ENCODE measurements around the gene MIPEP.
"Not testable (repeated sequence)": the region's sequence is repeated elsewhere in the genome, so short reads cannot be mapped to it uniquely, and the experiment has no call there.

MIPEP gene

DNA sequence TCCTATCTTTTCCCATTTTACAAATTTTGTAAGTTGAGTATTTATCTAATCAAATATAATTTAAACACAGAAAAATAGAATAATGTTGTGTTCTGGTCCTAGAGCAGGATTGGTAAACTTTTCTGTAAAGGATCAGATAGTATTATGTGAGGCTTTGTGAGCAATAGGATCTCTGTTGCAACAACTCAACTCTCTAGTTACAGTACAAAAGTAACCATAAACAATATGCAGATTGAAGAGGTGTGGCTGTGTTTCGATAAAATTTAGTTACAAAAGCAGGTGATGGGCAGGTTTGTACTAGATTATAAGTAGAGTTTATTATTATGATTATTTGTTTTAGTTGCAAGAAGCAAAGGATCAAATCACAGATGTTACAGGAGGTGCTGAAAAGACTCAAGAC is 23.3 kb upstream of the MIPEP start:
- 73 to 86% methylated on average over 1 of the region's 1 CpG for WGBS, 2 experiments
- no peaks in the 10 kb centered on the region for H3K36me3 ChIP-seq (ENCODE audit: control insufficient read depth, insufficient read depth, low read length)
- no peak overlapping the region for H3K4me3 ChIP-seq (ENCODE audit: insufficient read depth, low read depth, low read length)

DNA sequence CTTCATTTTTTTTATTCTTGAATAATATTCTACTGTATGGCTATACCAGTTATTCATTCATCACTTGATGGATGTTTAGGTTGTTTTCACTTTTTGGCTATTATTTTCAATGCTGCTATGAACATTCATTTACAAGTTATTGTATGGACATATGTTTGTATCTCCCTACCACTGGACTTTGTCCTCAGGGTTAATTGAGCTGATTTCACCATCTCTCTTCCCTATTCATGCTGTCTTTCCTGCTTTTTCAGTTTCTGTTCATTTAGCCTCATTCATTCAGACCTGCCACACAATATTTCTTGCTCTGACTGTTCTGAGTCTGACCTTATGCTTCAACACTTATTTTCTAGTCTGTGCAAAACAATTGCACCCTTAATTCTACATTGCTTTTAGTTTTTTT is 20.4 kb upstream of the MIPEP start:
- H3K4me3 ChIP-seq (ENCODE audit: insufficient read depth, low read depth, low read length), result no peak overlapping the region
- no peak overlapping the region for H3K27ac ChIP-seq (ENCODE audit: insufficient read depth, low read depth, low read length, poor library complexity, severe bottlenecking)
- H3K4me1 ChIP-seq (ENCODE audit: control insufficient read depth, insufficient read depth, low read length), result no peaks in the 10 kb centered on the region
- H3K27me3 ChIP-seq (ENCODE audit: control insufficient read depth, insufficient read depth, low read length, poor library complexity, severe bottlenecking), result no peaks in the 10 kb centered on the region
- no peaks in the 10 kb centered on the region for H3K9me3 ChIP-seq (ENCODE audit: control insufficient read depth, low read length)
- H3K36me3 ChIP-seq (ENCODE audit: control insufficient read depth, insufficient read depth, low read length), result no peaks in the 10 kb centered on the region

More for the DNA sequence above, 23.3 kb upstream of the MIPEP start:
- no peaks in the 10 kb centered on the region for H3K27me3 ChIP-seq (ENCODE audit: control insufficient read depth, insufficient read depth, low read length, poor library complexity, severe bottlenecking)
- H3K27ac ChIP-seq (ENCODE audit: insufficient read depth, low read depth, low read length, poor library complexity, severe bottlenecking), result no peak overlapping the region
- no peaks in the 10 kb centered on the region for H3K4me1 ChIP-seq (ENCODE audit: control insufficient read depth, insufficient read depth, low read length)
- H3K9me3 ChIP-seq (ENCODE audit: control insufficient read depth, low read length), result no peaks in the 10 kb centered on the region

DNA sequence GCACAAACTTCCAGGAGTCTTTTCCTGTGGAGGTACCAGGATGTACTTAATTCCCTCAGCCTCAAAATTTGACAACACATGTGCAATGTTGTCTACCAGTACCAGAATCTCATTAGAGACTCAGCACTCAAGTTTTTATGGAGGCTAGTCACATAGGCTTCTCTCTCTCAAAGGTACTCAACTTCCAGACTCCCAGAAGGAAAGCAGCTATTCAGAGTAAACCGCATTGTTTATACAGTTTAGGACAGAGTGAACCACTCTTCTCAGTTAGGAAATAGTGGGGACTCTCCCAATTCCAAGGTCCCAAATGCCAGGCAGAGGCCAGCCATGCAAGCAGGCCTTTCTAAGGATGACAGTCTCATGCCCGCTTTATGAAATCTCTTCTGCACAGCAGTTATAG is 16.6 kb upstream of the MIPEP start:
- Histone ChIP-seq H3K4me3 (ENCODE audit: insufficient read depth, low read depth, low read length) (no peak overlapping the region), H3K27ac (ENCODE audit: insufficient read depth, low read depth, low read length, poor library complexity, severe bottlenecking) (no peak overlapping the region), H3K9me3 (ENCODE audit: control insufficient read depth, low read length) (no peaks in the 10 kb centered on the region), H3K36me3 (ENCODE audit: control insufficient read depth, insufficient read depth, low read length) (no peaks in the 10 kb centered on the region), H3K4me1 (ENCODE audit: control insufficient read depth, insufficient read depth, low read length) (no peaks in the 10 kb centered on the region), H3K27me3 (ENCODE audit: control insufficient read depth, insufficient read depth, low read length, poor library complexity, severe bottlenecking) (peaks cover 21% of the 10 kb centered on the region)
- 98% methylated on average over 2 of the region's 2 CpGs for WGBS, 2 experiments

DNA sequence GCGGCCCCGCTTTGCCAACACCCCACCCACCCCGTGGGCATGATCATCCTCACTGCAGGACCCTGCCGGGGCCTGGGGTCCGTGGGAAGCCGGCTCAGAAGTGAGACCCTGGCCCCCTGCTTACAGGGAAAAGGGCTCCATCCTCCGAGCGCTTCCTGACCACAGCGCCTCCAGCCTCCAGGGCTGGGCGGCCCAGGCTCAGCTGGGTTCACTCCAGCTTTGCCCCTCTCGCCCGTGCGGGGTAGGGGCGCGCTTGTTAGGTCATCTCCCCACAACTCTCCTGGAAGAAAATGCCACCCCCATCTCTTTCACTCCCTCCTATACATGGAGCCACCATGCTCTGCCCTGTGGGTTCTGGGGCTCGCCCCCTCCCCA is 14.7 kb upstream of the MIPEP start:
- H3K36me3 ChIP-seq (ENCODE audit: control insufficient read depth, insufficient read depth, low read length), result no peaks in the 10 kb centered on the region
- peaks cover 21% of the 10 kb centered on the region for H3K27me3 ChIP-seq (ENCODE audit: control insufficient read depth, insufficient read depth, low read length, poor library complexity, severe bottlenecking)
- H3K4me1 ChIP-seq (ENCODE audit: control insufficient read depth, insufficient read depth, low read length), result no peaks in the 10 kb centered on the region
- H3K9me3 ChIP-seq (ENCODE audit: control insufficient read depth, low read length), result no peaks in the 10 kb centered on the region
- peak overlapping the region; percentile 11 for H3K4me3 ChIP-seq (ENCODE audit: insufficient read depth, low read depth, low read length)
- WGBS, 2 experiments, result 40 to 45% methylated on average over 15 to 16 of the region's 16 CpGs
- no peak overlapping the region for H3K27ac ChIP-seq (ENCODE audit: insufficient read depth, low read depth, low read length, poor library complexity, severe bottlenecking)

DNA sequence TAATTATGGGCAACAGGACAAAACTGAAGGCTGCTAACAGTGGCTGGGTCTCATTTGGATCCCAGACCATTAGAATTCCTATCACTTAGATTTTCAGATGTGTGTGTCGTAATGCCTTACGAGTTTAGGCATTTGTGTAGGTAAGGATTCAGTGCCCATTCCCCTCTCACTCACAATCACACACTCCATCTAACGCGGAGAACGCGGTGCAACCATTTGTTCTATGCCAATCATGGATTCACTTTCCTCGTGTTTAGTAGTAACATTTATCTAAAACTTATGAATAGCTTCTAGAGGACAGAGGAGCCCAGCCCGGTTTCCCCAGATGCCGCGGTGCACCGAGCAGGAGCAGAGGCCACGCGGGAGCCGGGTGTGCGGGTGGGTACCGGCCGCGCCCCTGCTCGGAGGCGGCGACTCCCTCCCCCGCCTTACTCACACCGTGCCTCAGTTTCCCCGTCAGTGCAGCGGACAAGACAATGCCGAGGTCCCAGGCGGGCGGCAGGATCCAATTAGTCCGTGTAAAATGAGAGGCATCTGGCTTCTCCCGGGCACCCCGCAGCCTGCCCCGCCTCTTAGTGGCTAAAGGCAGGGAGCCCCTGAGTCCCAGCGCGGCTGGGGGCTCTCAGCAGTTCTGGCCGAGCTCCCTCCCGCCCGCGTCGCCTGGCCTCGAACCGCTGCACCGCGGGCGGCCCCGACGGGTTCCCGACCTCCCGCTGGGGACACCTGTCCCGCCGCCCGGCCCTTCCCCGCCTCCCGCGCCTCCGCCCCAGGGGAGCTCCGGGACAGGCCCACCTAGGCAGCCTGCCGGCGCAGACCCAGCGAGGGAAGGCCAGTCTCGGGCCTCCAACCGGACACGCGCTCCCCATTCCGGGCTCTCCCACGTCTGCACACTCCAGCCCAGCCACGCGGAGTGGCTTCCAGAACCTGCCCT is 14.0 kb upstream of the MIPEP start:
- H3K27ac ChIP-seq (ENCODE audit: insufficient read depth, low read depth, low read length, poor library complexity, severe bottlenecking), result no peak overlapping the region
- WGBS, 2 experiments, result 35 to 37% methylated on average over 66 to 67 of the region's 67 CpGs
- no peaks in the 10 kb centered on the region for H3K9me3 ChIP-seq (ENCODE audit: control insufficient read depth, low read length)
- peaks cover 21% of the 10 kb centered on the region for H3K27me3 ChIP-seq (ENCODE audit: control insufficient read depth, insufficient read depth, low read length, poor library complexity, severe bottlenecking)
- H3K4me3 ChIP-seq (ENCODE audit: insufficient read depth, low read depth, low read length), result peak overlapping the region; percentile 11
- no peaks in the 10 kb centered on the region for H3K4me1 ChIP-seq (ENCODE audit: control insufficient read depth, insufficient read depth, low read length)
- no peaks in the 10 kb centered on the region for H3K36me3 ChIP-seq (ENCODE audit: control insufficient read depth, insufficient read depth, low read length)

DNA sequence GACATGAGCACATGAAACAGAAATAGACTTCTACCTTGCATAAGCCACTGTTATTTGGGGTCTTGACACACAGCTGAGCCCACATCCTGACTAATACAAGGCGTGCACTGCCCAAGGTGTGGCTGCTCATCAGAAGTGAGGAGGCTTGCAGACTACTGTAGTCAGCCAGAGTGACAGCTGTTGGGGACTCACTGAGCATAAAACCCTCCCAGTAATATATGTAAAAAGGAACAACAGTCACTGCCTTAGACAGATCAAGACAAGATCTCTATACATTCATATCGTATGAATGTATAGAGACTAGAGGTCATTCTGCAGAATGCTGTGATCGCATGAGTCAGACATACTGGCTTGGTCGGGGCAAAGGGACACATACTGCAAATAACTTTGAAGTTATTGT is 12.2 kb upstream of the MIPEP start:
- H3K4me3 ChIP-seq (ENCODE audit: insufficient read depth, low read depth, low read length), result no peak overlapping the region
- H3K9me3 ChIP-seq (ENCODE audit: control insufficient read depth, low read length), result no peaks in the 10 kb centered on the region
- H3K36me3 ChIP-seq (ENCODE audit: control insufficient read depth, insufficient read depth, low read length), result no peaks in the 10 kb centered on the region
- peaks cover 21% of the 10 kb centered on the region for H3K27me3 ChIP-seq (ENCODE audit: control insufficient read depth, insufficient read depth, low read length, poor library complexity, severe bottlenecking)
- no peaks in the 10 kb centered on the region for H3K4me1 ChIP-seq (ENCODE audit: control insufficient read depth, insufficient read depth, low read length)
- no peak overlapping the region for H3K27ac ChIP-seq (ENCODE audit: insufficient read depth, low read depth, low read length, poor library complexity, severe bottlenecking)
- WGBS, 2 experiments, result 92 to 96% methylated on average over 4 of the region's 4 CpGs

DNA sequence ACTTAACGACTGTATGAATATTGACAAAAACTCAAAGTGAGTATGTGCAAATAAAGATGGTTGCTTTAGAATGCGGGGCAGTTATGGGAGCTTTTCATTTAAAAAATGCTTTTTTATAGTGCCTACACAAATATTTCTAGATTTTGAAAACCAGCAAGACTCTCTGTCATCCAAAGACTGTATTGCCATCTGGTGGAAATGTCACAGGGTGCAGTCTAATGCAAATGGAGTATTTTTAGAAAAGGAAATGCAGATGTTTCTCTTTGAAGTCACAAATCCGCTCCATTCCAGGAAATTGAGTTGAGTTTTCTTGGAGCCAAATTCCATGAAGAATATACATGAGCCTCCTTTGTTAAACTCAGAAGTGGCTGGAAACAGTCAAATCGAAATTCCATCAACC is 10.4 kb upstream of the MIPEP start:
- H3K36me3 ChIP-seq (ENCODE audit: control insufficient read depth, insufficient read depth, low read length), result no peaks in the 10 kb centered on the region
- peaks cover 21% of the 10 kb centered on the region for H3K27me3 ChIP-seq (ENCODE audit: control insufficient read depth, insufficient read depth, low read length, poor library complexity, severe bottlenecking)
- no peak overlapping the region for H3K4me3 ChIP-seq (ENCODE audit: insufficient read depth, low read depth, low read length)
- H3K9me3 ChIP-seq (ENCODE audit: control insufficient read depth, low read length), result no peaks in the 10 kb centered on the region
- H3K4me1 ChIP-seq (ENCODE audit: control insufficient read depth, insufficient read depth, low read length), result no peaks in the 10 kb centered on the region
- no peak overlapping the region for H3K27ac ChIP-seq (ENCODE audit: insufficient read depth, low read depth, low read length, poor library complexity, severe bottlenecking)
- 49 to 63% methylated on average over 3 to 4 of the region's 4 CpGs for WGBS, 2 experiments

DNA sequence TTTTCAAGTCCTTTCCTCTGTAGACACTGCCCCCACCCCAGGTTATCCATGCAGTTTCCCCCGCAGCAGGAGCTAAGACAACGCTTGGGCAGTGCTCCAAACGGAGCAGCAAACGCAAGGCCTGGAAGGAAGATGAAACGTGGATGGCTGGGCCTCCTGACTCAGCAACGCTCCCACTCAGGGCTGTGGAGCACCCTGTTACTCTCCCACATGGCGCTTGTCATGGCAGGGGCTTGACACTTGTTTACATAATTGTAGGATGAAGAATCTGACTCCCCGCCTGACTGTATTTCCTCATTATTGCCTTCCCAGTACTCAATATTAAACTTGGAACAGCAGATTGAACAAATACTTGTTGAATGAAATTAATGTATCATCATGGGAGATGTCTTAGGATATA is 8.9 kb upstream of the MIPEP start:
- H3K36me3 ChIP-seq (ENCODE audit: control insufficient read depth, insufficient read depth, low read length), result no peaks in the 10 kb centered on the region
- H3K27me3 ChIP-seq (ENCODE audit: control insufficient read depth, insufficient read depth, low read length, poor library complexity, severe bottlenecking), result peaks cover 11% of the 10 kb centered on the region
- no peak overlapping the region for H3K4me3 ChIP-seq (ENCODE audit: insufficient read depth, low read depth, low read length)
- H3K9me3 ChIP-seq (ENCODE audit: control insufficient read depth, low read length), result no peaks in the 10 kb centered on the region
- H3K4me1 ChIP-seq (ENCODE audit: control insufficient read depth, insufficient read depth, low read length), result no peaks in the 10 kb centered on the region
- H3K27ac ChIP-seq (ENCODE audit: insufficient read depth, low read depth, low read length, poor library complexity, severe bottlenecking), result no peak overlapping the region
- 90 to 92% methylated on average over 7 of the region's 8 CpGs for WGBS, 2 experiments

DNA sequence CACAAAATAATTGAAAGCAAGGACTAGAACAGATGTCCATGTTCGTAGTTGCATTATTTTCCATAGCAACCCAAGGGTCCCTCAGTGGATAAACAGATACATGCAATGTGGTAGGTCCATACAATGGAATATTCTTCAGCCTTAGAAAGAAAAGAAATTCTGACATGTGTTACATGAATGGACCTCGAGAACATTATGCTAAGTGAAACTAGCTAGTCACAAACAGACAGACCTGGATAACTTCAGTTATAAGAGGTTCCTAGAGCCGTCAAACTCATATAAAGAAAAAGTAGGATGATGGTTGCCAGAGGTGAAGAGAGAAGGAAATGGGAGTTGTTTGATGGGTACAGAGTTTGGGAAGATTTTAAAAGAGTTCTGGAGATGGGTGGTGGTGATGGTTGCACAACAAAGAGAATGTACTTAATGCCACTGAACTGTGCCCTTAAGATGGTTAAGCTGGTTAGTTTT is 8.3 kb upstream of the MIPEP start, which contains the start of gene C1QTNF9B:
C1QTNF9B (minus strand) TSS at position 51 of the 468 bp plus-strand sequence.
- not testable (repeated sequence) for H3K27ac ChIP-seq (ENCODE audit: insufficient read depth, low read depth, low read length, poor library complexity, severe bottlenecking); H3K27me3 ChIP-seq (ENCODE audit: control insufficient read depth, insufficient read depth, low read length, poor library complexity, severe bottlenecking); H3K9me3 ChIP-seq (ENCODE audit: control insufficient read depth, low read length); H3K4me1 ChIP-seq (ENCODE audit: control insufficient read depth, insufficient read depth, low read length); H3K4me3 ChIP-seq (ENCODE audit: insufficient read depth, low read depth, low read length); H3K36me3 ChIP-seq (ENCODE audit: control insufficient read depth, insufficient read depth, low read length)
- 91 to 93% methylated on average over 3 of the region's 3 CpGs for WGBS, 2 experiments

DNA sequence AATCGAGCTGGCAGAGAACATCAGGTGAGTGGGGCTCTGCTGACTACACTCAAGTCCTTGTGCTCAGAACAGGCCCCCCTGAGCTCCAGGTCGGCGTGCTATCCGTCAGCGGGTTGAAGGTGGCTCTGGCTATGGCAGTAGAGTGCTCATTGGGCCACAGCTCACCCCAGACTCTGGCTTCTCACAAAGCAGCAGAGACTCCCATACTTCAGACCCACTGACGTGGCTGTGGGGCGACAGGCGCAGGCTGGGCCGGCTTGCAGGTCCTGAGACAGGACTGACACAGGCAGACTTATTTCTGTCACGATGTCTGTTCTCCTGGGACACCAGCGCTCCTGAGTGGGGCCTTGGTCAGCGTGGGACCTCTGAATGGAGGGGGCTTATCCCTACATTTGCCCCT is 5.5 kb upstream of the MIPEP start:
- H3K4me1 ChIP-seq (ENCODE audit: control insufficient read depth, insufficient read depth, low read length); H3K27me3 ChIP-seq (ENCODE audit: control insufficient read depth, insufficient read depth, low read length, poor library complexity, severe bottlenecking); H3K36me3 ChIP-seq (ENCODE audit: control insufficient read depth, insufficient read depth, low read length); H3K27ac ChIP-seq (ENCODE audit: insufficient read depth, low read depth, low read length, poor library complexity, severe bottlenecking); H3K4me3 ChIP-seq (ENCODE audit: insufficient read depth, low read depth, low read length); H3K9me3 ChIP-seq (ENCODE audit: control insufficient read depth, low read length): not testable (repeated sequence)
- WGBS, 2 experiments, result 88 to 89% methylated on average over 8 to 12 of the region's 12 CpGs
